ENCODE data around the gene PRR19.

Gene PRR19

GRCh38 chr19:42303876-42304275 is 1.9 kb downstream of the PRR19 start:
- Histone ChIP-seq H3K79me2 (ENCODE audit: control insufficient read depth, low read length) (peaks cover 6% of the 10 kb centered on the region; the same call in 1 of the 2 replicates), H3F3A (ENCODE audit: control insufficient read depth, insufficient read depth) (no peaks in the 10 kb centered on the region), H3K4me3 (ENCODE audit: low read length) (no peak overlapping the region), H3K27me3 (ENCODE audit: control insufficient read depth, low read length) (no peaks in the 10 kb centered on the region), H3K4me1 (ENCODE audit: control insufficient read depth, low read length) (peaks cover 20% of the 10 kb centered on the region), H3K36me3 (ENCODE audit: control insufficient read depth, low read length) (peaks cover 3% of the 10 kb centered on the region; the same call in 1 of the 2 replicates), H3K4me2 (ENCODE audit: low read length) (no peak overlapping the region), H3K27ac (ENCODE audit: low read depth, low read length) (no peak overlapping the region), H3K9me3 (ENCODE audit: control insufficient read depth, insufficient read depth, low read length) (no peaks in the 10 kb centered on the region), H4K20me1 (ENCODE audit: control insufficient read depth, insufficient read depth, low read depth, low read length) (no peaks in the 10 kb centered on the region), H3K9me2 (replicated peaks; ENCODE audit: control insufficient read depth, low read length) (no peaks in the 10 kb centered on the region)
- no peak for TF ChIP-seq EZH2phosphoT487 (IDR thresholded peaks at IDR 0.05; ENCODE audit: borderline replicate concordance, low read length)
- TF ChIP-seq CTCF (IDR thresholded peaks at IDR 0.05; ENCODE audit: low read depth, low read length, poor library complexity, severe bottlenecking), result no peak

- no peaks in the 10 kb centered on the region for H3F3A ChIP-seq (ENCODE audit: control insufficient read depth, insufficient read depth)
- H3K4me3 ChIP-seq (ENCODE audit: low read length), result no peak overlapping the region
- H4K20me1 ChIP-seq (ENCODE audit: control insufficient read depth, insufficient read depth, low read depth, low read length), result no peaks in the 10 kb centered on the region
- H3K27ac ChIP-seq (ENCODE audit: low read depth, low read length), result no peak overlapping the region
- no peaks in the 10 kb centered on the region for H3K9me3 ChIP-seq (ENCODE audit: control insufficient read depth, insufficient read depth, low read length)
- TF ChIP-seq CTCF (IDR thresholded peaks at IDR 0.05; ENCODE audit: low read depth, low read length, poor library complexity, severe bottlenecking) (no peak), EZH2phosphoT487 (IDR thresholded peaks at IDR 0.05; ENCODE audit: borderline replicate concordance, low read length) (no peak)
- no peak overlapping the region for H3K4me2 ChIP-seq (ENCODE audit: low read length)
- peaks cover 4% of the 10 kb centered on the region; the same call in 1 of the 2 replicates for H3K79me2 ChIP-seq (ENCODE audit: control insufficient read depth, low read length)
- H3K36me3 ChIP-seq (ENCODE audit: control insufficient read depth, low read length), result no peaks in the 10 kb centered on the region
- H3K4me1 ChIP-seq (ENCODE audit: control insufficient read depth, low read length), result peaks cover 14% of the 10 kb centered on the region
- H3K9me2 ChIP-seq (replicated peaks; ENCODE audit: control insufficient read depth, low read length), result no peaks in the 10 kb centered on the region
- no peaks in the 10 kb centered on the region for H3K27me3 ChIP-seq (ENCODE audit: control insufficient read depth, low read length)
Observed at GRCh38 chr19:42306646-42307045, 4.7 kb downstream of the PRR19 start.

- H3K9me3 ChIP-seq (ENCODE audit: control insufficient read depth, insufficient read depth, low read length), result no peaks in the 10 kb centered on the region
- H3K36me3 ChIP-seq (ENCODE audit: control insufficient read depth, low read length), result no peaks in the 10 kb centered on the region
- H3K9me2 ChIP-seq (replicated peaks; ENCODE audit: control insufficient read depth, low read length), result no peaks in the 10 kb centered on the region
- H3F3A ChIP-seq (ENCODE audit: control insufficient read depth, insufficient read depth), result 0 out of 2 replicates have a peak, but pooled peaks cover under 1% of the 10 kb centered on the region
- no peaks in the 10 kb centered on the region for H3K79me2 ChIP-seq (ENCODE audit: control insufficient read depth, low read length)
- no peak overlapping the region for H3K4me3 ChIP-seq (ENCODE audit: low read length)
- TF ChIP-seq CTCF (IDR thresholded peaks at IDR 0.05; ENCODE audit: low read depth, low read length, poor library complexity, severe bottlenecking) (no peak), EZH2phosphoT487 (IDR thresholded peaks at IDR 0.05; ENCODE audit: borderline replicate concordance, low read length) (no peak)
- no peaks in the 10 kb centered on the region for H4K20me1 ChIP-seq (ENCODE audit: control insufficient read depth, insufficient read depth, low read depth, low read length)
- H3K27ac ChIP-seq (ENCODE audit: low read depth, low read length), result no peak overlapping the region
- peaks cover 22% of the 10 kb centered on the region for H3K27me3 ChIP-seq (ENCODE audit: control insufficient read depth, low read length)
- no peak overlapping the region for H3K4me2 ChIP-seq (ENCODE audit: low read length)
- H3K4me1 ChIP-seq (ENCODE audit: control insufficient read depth, low read length), result peaks cover 19% of the 10 kb centered on the region
Observed at GRCh38 chr19:42309686-42310085, 7.8 kb downstream of the PRR19 start.

All from DOHH2 (cell line).